HG02763 (cell line): ENCODE measurements around the gene INSIG1.

Source experiments
- ATAC-seq: cut with Tn5 transposase; IDR thresholded peaks from one replicate; pipeline ENCODE4 v1.9.1; 2021; ENCODE audit warnings: mild to moderate bottlenecking, moderate library complexity; ENCODE audit not compliant: unreplicated experiment

Gene INSIG1

GRCh38 chr7:155297517-155298287 is at the start of gene INSIG1:
INSIG1 (plus strand) TSS chr7:155297878; CDS start chr7:155298286, 408 bp downstream.
- peak; percentile 67 for ATAC-seq

GRCh38 chr7:155248366-155248756 is 49.3 kb upstream of the INSIG1 start:
- no peak for ATAC-seq

DNA sequence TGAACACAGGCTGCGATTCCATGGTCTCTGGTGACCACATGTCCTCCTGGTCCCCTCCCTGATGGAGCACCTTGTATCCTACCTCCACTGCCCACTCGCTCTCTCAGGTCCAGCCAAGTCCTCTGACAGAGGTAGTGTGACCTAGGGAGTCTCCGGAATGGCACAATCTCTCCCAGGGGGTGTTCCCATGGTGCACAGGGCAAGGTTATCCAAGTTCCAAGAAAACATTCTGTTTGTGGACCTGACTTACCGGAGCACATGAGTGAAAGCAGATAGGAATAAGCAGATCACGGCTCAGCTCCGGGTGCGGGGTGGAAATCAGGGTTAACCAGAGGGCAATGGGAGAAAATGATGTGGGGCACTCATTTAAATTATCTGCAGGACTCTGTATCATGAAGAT is 45.8 kb upstream of the INSIG1 start:
- no peak for ATAC-seq

GRCh38 chr7:155252444-155252887 is 45.2 kb upstream of the INSIG1 start:
- no peak for ATAC-seq

DNA sequence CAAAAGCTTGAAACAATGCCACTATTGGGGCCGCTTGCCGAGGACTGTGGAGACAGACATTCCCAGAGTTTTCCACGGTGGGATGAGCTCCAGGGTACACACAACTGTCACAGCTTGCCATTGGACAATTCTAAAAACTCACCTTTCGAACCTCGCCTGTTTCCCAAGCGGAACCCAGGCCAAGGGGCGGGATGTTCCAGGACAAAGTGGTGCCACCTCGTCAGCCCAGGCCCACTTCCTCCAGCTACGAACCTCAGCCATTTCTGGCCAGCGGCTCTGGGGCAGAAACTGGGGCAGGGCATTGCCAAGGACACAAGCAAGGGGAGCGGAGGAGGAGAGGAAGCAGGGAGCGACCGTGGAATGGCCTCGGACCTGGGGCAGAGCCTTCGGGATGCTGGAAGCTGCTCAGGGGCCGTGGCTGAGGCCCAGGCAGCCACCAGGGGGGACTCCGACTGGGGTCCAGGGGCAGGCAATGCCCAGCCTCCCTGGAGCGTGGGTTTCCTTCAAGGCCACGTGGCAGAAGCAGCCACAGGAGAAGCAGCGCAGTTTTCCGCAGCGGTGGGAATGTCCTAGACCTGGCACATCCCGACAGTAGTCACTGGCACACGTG is 44.7 kb upstream of the INSIG1 start:
- no peak for ATAC-seq

DNA sequence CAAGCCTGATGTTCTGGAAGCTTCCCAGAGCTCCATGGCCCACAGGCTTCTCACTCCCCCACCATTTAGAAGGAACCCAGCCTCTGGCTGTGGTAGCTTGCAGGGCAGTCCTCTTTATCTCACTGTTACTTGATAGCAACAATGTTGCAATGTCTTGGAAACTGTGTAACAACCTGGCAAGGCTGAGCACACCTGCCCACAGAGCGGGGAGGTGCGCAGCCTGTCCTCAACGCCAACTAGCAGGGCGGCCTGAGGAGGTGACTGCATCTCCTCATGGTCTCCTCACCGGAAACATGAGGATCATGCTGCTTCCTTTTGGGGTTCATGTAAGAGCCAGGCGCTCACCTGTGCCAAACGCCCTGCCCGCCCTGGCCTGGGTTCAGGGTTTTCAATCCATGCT is 43.7 kb upstream of the INSIG1 start:
- no peak for ATAC-seq

GRCh38 chr7:155255071-155255470 is 42.6 kb upstream of the INSIG1 start:
- no peak for ATAC-seq

DNA sequence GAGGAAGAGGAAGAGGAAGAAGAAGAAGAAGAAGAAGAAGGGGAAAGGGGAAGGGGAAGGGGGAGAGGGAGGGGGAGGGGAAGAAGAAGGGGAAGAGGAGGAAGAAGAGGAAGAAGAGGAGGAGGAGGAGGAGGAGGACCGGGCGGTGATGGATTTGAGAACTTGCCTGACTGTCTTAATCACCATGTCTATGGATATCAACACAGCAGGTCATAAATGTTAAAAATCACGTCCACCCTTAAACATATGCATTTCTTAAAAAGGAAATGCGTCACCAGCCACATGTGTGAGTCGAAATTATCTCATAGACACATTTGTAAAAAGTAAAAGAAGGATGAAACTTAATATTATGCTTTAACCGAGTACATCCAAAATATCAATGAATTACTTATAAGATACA is 42.1 kb upstream of the INSIG1 start:
- no peak for ATAC-seq

- no peak for ATAC-seq
Observed at GRCh38 chr7:155256081-155256760, 41.5 kb upstream of the INSIG1 start.

- ATAC-seq, result no peak
Observed at GRCh38 chr7:155256761-155257481, 40.8 kb upstream of the INSIG1 start.

DNA sequence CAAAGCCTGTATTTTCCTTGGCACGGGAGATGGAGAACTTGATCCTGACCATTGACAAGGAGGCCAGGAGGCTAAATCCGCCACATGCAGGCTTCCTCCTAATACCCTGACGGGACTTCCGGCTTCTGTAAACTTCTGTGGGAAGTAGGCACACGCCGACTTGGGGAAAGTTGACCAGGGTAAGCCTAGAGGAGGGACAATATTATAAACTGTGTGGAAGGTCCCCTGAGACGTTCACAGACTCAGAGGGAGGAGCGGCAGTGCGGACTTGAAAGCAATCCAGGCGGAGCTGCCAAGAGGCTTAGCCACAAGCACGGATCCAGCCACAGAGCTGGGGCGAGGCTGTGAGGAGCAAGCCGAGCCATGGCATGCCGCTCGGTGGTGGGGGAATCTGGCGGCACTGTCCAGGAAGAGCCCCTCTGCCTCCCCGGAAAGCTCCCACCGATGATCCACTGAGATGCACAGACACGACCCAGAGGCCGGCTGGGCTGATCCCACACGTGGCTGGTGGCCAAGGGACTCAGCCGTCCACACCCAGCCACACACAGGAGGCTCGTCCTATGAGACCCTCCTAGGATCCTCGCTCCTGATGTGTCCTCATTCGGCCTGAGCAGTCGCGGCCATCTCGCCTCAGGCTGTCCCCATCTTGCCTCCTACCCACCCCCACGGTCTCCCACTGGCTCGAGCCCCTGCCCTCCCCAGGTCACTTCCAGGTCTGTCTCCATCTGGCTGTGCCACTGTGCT is 40.0 kb upstream of the INSIG1 start:
- no peak for ATAC-seq

DNA sequence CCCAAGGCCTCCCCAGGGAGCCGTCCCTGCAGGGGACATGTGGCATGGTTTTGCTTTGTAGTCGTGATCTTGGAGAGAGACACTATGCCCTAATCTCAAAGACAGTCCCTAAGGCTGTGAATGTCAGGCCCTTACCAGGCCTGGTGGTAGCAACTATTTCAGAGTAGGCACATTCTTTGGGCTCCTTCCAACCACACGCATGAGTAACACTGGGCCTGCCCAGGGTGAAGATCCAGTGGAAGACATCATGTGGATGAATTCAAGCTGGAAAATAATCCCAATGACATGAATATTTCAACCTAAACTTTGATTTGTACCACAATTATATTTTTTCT is 39.5 kb upstream of the INSIG1 start:
- no peak for ATAC-seq

DNA sequence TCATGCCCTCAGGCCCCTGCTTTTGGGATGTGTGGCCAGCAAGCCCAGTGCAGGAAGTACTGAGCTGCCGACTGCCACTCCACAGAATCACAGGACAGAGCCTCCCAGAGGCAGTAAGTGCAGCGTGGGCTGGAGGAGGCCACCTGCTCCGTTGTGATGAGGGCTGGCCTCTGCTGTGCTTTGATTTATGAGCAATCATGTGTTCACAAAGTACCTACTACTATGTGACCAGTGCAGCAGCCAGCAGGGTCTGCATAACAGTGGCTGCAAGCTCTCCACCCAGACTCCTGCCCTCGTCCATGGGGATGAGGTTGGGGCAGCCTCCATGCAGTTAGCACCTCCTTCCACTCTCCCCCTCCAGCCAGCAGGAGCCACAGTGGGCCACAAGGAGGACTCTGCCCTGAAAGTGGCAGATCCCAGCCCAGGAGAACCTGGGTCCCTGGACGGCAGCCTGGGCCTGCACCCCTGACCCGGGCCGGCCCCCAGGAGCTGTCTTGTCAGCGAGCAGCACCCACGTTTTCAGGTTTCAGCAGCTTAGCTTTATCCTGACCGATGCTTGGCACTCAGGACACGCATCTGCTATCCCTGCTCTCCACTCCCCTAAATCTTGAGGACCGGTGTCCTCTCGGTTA is 37.7 kb upstream of the INSIG1 start:
- ATAC-seq, result no peak

DNA sequence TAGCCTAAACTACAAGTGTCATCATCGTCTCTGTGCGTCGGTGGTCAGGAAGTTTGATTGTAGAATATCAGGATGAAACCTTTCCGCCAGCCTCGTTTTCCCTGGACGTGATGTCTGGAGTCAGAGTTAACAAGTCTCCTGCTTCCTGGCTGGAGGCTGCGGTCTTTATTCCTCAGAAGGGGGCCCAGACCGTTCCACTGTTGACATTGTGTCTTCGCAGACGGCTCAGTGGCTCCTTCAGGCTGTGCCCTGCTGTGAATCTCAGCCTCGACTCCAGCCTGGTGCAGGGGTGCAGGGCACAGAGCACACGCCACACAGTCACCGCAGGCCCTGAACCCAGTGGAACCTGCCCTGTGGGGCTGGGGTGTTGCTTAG is 37.2 kb upstream of the INSIG1 start:
- ATAC-seq, result no peak

- no peak for ATAC-seq
Observed at GRCh38 chr7:155261031-155261985, 36.4 kb upstream of the INSIG1 start.

DNA sequence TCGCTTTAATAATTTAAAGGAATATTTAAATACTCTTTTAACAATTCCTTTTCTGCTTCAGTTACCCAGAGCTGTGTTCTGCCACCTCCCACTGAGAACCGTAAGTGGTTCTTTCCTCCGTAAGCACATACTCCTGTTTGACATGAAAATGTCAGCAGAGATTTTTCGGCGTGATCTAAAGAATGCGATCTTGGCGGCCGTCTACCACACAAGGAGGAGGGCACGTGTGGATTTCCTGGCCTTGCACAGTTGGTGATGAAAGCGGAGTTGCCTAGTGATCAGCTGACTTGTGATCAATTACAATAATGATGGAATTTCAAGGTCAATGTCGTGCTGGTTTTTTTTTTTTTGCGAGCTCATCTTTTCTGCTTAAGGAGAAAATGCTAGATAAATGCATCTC is 35.6 kb upstream of the INSIG1 start:
- ATAC-seq, result no peak

DNA sequence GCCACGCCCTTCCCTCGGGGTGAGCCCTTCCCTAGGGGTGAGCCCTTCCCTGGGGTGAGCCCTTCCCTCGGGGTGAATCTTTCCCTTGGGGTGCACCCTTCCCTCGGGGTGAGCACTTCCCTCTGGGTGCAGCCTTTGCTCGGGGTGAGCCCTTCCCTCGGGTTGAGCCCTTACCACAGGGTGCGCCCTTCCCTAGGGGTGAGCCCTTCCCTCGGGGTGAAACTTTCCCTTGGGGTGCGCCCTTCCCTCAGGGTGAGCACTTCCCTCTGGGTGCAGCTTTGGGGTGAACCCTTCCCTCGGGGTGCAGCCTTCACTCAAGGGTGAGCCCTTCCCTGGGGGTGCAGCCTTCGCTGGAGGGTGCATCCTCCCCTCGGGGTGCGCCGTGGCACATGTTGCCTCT is 34.6 kb upstream of the INSIG1 start:
- no peak for ATAC-seq

DNA sequence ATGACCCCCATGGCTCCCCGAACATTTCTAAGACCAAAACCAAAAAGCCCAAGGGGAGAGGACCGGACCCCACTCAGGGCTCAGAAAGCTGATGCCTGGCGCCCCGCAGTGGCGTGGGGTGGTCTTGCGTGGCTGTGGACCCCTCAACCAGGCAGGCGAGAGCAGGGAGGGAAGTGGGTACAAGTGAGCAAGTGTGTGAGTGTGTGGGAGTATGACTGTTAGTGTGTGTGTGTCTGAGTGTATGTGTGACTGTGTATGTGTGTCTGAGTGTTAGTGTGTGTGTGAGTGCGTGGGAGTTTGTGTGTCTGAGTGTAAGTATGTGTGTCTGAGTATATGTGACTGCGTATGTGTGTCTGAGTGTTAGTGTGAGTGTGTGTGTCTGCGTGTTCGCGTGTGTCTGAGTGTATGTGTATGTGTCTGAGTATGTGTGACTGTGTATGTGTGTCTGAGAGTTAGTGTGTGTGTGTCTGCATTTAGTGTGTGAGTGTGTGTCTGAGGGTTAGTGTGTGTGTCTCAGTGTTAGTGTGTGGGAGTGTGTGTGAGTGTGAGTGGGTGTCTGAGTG is 34.0 kb upstream of the INSIG1 start:
- ATAC-seq, result no peak

DNA sequence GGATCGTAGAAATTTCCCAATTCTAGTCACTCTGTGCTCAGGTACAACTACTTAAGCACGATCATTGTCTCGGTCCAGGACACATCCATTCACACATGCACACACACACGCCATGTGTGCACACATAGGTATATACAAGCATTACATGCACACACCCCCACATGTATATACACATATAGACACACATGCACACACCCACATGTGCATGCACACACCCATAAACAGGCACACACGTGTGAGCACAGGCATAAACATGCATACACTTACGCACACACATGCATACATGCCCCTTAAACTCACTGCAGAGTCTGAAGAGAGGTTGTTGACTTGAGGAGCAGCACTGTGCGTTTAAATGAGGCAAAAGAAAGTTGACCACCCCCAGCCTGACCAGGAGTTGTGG is 32.5 kb upstream of the INSIG1 start:
- ATAC-seq, result no peak
